Measurements from ENCODE around the gene KCNK10.

The KCNK10 gene, protein sequence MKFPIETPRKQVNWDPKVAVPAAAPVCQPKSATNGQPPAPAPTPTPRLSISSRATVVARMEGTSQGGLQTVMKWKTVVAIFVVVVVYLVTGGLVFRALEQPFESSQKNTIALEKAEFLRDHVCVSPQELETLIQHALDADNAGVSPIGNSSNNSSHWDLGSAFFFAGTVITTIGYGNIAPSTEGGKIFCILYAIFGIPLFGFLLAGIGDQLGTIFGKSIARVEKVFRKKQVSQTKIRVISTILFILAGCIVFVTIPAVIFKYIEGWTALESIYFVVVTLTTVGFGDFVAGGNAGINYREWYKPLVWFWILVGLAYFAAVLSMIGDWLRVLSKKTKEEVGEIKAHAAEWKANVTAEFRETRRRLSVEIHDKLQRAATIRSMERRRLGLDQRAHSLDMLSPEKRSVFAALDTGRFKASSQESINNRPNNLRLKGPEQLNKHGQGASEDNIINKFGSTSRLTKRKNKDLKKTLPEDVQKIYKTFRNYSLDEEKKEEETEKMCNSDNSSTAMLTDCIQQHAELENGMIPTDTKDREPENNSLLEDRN

DNA sequence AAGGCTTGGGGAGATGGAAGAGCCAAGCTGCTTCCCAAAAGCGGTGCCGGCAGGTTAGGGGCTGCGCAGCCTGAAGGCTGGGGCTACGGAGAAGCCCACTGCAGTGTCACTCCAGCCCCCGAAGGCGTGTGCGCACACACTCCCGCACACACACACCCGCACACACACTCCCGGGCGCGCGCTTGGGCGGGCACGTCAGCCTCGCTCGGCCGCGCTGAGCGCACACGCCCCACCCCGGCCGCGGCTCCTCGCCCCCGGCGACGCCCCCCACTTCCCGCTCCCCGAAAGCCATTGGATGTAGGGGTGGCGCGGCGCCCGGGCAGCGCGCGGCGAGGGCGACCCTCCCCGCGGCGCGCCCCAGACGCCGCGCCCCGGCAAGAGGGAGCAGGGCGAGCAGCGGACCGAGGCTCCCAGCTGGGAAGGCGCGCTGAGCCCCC, at the start of gene KCNK10:
Gene KCNK10, minus strand, starts transcription at position 184 of the 437 bp plus-strand sequence. CDS start 471 bp downstream, outside the sequence.
- peak; percentile 46 for DNase-seq

DNA sequence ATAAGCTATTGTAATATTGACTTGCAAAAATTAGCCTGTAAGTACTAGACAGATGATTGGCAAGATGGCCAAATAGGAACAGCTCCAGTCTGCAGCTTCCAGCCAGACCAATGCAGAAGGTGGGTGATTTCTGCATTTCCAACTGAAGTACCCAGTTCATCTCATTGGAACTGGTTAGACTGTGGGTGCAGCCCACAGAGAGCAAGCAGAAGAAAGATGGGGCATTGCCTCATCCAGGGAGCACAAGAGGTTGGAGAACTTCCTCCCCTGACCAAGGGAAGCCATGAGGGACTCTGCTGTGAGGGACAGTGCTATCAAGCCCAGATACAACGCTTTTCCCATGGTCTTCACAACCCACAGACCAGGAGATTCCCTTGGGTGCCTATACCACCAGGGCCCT, 46.4 kb upstream of the KCNK10 start:
- DNase-seq: no peak

DNA sequence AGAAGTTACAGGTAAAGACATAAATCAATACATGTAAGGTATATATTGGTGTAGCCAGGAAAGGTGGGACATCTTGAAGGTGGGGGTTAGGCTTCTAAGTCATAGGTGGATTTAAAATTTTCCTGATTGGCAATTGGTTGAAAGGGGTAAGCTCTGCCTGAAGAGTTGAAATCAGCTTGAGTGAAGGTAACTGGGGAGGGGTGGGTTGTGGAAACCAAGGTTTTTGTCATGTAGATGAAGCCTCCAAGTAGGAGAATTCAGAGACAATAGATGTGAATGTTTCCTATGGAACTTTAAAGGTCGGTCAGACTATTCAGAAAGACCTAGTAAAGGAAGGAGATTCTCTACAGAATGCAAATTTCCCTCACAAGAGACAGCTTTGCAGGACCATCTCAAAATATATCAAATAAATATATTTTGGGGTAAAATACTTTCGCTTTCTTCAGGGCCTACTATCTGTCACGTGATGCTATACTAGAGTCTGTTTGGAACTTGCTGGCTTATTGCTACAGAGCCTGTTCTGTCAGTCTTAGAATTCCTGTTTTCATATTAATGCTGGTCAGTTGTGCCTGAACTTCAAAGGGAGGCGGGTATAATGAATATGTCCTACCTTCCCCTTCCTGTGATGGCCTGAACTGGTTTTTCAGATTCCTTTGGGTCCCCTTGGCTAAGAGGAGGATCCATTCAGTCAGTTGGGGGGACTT, 41.8 kb upstream of the KCNK10 start:
- DNase-seq: no peak

DNA sequence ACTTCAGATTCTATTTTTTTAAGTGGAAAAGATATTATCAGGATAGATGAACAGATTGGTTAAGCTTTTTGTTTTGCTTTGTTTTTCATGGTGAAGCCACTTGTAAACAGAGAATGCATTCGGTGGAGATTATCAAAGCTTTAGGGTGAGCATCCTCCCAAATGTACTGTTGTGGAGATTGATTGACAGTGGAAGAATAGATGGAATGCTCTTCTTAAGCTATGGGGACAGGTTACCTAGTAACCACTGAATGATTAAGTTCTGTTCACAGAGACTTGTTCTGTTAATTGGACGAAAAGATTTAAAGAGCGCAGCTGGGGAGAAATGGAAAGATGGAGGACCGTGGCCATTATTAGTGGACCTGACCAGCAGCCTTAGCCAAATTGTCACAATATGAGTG, 40.6 kb upstream of the KCNK10 start:
- DNase-seq: no peak

DNA sequence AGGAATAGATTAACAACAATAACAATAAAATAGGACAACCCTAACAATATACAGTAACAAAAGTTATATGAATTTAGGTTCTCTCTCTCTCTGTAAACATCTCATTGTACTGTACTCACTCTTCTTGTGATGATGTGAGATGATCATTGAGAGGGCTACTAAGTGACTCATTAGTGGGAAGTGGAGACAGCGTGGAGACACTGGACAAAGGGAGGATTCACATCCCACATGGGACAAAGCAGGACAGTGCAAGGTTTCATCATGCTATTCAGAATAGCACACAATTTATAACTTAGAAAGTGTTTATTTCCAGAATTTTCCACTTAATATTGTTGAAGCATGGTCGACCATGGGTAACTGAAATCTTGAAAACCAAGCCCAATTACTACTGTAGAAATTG, 36.4 kb upstream of the KCNK10 start:
- peak; percentile 23 for DNase-seq

DNA sequence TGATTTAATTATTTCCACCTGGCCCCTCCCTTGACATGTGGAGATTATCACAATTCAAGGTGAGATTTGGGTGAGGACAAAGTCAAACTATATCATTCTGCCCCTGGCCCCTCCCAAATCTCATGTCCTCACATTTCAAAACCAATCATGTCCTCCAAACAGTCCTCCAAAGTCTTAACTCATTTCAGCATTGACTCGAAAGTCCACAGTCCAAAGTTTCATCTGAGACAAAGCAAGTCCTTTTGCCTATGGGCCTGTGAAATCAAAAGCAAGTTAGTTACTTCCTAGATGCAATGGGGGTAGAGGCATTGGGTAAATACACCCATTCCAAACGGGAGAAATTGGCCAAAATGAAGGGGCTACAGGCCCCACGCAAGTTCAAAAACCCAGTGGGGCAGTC, 31.3 kb upstream of the KCNK10 start:
- no peak for DNase-seq

DNA sequence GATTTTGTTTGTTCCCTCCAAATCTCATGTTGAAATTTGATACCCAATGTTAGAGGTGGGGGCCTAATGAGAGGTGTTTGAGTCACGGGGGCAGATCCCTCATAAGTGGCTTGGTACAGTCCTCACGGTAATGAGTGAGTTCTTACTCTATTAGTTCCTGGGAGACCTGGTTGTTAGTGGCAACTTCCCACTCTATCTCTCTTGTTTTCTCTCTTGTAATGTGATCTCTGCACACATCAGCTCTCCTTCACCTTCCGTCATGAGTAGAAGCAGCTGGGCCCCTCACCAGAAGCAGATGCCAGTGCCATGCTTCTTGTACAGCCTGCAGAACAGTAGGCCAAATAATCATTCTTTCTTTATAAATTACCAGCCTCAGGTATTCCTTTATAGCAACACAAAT, 29.6 kb upstream of the KCNK10 start:
- DNase-seq: peak; percentile 96

DNA sequence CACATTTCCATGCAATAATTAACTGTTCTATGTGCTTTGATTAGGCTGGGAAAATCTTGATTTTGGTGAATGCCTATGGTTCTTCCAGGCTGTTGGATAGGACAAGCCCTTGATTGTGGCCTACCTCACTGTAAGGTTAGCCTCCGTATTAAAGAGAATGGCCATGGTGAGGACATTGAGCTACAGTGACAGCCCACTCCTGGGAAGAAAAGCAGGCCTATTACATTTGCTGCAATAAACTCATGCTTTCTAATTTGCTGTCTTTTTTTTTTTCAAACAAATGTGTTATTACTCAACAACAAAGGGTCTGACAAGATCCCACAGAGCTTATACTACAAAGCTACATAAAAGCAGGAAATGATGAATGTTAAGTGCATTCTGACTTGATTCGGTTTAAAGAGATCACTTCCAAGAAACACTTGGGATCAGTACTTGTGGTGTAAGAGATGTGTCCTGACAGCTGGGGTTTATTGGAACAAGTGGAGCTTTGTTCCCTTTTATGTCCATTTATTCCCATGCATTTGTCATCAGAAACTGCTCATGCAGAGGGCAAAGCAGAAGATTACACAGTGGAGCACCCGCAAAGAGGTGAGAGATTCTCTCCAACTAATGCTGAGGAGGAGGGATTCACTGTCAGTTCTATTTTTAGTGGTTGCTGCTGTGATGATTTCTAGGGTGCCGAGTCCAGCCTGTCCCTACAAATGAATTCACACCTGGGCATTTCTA, 29.1 kb upstream of the KCNK10 start:
- peak; percentile 90 for DNase-seq

DNA sequence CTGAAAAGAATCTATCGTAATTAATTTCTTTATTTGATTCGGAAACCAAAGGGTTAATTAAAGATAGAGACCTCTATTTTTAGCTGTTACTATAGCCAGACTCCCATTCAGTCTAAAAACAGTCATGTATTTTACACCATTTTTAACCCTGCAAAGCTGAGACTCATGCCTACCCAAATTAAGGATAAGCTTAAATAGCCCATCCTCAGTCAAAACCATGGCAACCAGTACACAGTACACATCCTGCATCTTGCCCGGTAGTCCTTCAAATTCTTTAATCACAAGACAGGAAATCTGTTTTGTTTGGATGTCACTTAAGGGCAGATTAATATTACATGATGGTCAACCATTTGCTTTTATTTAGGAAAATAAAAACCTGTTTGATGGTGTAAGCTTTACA, 25.5 kb upstream of the KCNK10 start:
- peak; percentile 57 for DNase-seq

DNA sequence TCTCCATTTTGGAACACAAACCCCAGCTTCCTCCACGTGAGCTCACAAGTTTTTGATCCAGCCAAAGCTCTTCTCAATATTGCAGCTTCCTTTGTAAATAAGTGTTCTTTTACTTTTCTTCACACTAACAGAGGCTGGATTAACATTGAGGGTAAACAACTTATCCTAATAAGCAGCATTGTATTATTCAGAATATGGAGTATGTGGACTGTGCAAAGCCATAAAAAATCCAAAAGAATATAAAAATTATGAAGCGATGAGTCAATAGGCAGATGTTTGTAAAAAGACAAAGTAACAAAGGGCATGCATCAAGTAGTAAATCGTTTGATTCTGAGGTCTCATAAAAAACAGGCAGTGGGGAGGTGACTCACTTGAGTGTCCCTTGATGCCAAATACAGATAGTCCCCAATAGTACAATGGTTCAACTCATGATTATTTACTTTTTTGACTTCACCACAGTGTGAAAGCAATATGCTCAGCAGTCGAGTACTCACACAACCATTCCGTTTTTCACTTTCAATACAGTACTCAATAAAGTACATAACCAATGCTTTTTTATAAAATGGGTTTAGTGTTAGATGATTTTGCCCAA, 23.1 kb upstream of the KCNK10 start:
- DNase-seq: peak; percentile 72

DNA sequence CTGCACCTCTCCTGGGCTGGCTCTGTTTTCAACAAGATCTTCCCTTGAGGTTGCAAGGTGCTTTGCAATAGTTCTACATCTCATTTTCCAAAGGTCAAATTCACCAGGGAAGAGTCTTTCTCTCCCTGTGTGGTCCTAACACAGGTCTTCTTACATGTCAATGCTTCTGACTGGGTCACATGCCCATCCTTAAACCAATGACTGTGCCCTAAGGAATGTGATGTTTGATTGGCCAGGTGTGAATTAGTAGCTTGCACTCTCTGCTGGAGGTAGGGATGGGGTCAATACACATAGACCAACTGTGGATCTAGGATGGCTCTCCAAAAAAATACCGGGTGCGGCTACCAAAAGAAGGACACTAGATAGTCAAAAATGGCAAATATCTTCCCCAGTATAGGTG, 19.9 kb upstream of the KCNK10 start:
- DNase-seq: no peak

DNA sequence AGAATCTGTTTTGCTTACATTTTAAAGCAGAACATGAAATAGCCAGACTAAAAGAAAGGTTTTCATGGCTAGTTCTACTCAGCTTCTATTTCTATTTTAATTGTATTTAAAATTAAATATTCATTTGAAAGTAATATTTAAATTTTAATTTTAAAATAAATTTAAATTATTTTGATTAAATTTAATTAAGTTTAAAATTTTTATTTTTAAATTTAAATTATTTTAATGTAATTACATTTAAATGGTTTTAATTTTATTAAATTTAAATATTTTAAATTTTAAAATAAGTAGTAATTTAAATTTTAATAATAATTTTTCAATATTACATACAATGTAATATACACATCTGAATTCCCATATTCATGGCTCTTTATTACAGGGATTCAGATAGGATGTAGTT, 17.3 kb upstream of the KCNK10 start:
- DNase-seq: no peak

DNA sequence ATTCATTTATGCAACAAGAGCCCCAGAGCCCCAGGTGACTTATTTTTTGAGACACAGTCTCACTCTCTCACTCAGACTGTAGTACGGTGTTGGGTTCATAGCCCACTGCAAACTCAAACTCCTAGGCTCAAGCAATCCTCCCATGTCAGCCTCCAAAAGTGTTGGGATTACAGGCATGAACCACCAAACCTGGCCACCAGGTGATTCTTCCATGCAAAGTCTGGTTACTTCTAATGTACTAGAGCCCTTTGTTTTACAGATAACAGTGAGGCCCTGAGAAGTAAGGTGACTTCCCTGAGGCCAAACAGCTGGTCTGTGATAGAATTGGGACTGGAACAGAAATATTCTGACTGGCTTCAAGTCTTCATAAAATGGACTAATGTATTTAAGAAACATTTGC, 10.0 kb upstream of the KCNK10 start:
- DNase-seq: peak; percentile 4

DNA sequence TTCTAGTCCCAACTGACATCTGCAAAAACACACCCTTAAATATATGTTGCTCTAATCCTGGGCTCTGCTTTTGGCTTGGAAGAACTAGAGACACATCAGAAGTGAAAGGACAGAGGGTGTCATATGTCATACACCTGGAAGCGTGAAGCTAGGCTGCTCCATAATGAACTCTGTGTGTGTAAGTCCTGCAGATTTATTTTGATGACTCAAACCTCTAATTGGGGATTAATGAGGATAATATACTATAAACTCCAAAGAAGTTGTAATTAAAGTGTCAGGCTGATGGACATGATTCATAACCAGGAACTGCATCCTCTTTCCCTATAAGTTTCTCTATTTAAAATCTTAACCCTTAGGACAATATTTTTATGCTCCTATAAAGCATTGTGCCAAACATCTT, 4.4 kb upstream of the KCNK10 start:
- DNase-seq: peak; percentile 14

DNA sequence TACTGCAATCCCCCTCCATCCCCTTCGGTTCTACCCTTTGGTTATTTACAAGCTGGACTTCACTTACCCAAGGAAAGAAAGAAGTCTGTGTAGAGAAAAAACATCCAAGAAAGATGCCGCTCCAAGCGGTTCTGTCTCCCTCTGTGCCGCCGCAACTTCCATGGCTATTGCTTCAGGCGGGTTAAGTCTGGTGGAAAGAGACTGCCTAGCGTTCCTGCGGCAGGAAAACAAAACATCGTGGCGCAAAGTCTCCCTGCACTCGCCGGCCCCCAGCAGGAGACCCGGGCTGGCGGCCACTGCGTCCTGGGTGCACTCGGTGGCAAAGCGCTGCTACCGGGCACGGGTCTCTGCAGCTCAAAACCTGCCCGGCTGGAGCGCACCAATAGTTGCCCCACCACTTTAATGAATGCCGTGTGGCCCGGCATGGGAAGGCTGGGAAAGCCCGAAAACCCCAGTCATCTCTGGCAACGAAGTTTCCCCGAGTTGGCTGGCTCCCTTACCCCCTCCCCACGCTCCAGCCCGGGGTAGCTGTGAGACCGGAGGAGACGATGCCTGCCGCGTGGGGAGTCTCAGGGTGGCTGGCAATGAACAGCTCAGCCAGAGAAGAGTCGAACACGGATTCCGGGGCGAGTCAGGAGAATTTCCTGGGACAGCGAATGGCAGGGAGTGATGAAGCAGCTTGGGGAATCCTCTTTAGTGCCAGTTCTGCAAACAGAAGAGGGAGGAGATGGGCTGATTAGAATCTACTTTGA, 3.5 kb upstream of the KCNK10 start:
- DNase-seq: peak; percentile 38

DNA sequence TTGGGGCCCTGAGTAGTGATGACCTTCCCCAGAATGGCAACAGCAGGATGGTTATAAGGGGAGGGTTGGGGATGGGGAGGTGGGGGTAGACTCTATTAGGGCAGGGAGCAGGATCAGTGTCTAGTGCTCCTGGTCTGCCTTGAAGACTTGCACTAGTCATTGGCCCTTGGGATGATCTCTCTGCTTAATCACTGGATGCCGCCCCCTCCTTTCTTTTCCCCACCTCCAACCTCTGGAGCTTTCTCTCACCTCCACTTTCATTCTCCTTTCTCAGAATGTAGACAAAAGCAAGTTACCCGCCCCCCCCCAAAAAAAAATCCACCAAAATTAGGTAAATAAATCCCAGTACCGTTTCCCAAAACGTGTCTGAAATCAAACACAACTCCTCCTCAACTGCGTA, 2.8 kb upstream of the KCNK10 start:
- DNase-seq: no peak

DNA sequence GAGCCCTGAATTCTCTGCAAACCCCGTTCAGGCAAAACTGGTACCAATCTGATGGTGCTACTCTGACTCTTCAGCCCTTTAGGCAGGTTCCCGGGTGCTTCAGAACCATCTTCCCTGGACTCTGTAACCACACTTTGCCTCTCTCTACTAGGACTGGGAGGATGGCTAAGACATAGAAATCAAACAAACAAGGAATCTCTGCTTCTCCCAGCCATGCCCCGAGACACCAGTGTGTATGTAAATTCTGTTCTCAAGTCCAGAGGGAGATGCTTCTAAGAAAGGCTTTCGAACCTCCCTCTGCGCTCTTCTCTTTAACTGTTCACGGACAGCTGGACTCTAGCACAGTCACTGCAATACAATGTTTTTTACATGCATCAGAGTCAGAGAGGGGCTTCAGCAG, 1.9 kb upstream of the KCNK10 start:
- no peak for DNase-seq

DNA sequence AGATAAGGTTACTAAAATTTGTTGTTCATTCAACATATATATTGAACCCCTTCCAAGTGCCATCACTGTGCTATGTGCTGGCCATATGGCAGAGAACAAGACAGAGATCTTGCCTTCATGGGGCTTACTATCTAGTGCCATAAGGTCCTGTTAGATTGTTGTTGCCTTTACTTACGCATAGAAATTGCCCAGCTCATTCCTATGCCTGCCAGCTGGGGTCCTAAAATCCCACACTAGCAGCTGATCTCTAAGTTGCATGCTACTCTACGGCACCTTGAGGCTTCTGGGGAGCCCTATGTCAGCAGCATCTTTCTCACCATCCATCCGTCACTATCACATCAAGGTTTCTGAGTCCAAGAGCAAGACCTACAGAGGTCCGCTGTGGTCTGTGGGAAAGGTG, 1.4 kb upstream of the KCNK10 start:
- DNase-seq: peak; percentile 6

DNA sequence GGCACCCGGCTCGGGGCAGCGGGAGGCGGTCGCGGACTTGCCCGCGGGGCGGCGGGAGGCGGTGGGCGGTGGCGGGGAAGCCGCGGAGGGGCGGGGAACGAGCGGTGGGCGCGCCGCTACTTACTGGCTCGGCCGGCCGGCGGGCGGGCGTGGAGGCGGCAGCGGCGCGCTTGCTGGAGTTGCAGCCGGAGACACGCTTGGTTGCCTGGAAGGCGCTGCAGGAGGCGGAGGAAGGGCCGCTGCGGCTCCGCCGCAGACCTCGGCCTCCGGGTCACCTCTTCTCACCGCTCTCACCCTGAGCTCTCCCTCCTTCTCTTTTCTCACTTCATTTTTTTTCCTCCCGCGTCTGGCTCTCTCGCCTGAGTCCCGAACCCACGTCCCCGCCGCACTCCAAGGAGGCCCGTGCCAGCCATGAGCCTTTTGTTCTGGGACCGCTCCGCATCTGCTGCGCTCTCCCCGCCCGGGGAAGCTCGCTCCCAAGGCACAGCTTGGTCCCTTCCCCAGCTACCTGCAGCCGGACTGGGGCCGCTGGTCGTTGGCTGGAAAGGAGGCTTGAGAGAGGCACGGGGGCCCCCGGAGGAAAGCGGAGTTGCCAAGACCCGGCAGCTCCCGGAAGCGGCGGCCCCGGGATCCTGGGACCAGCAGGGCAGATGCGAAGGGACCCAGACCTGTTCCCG, 592 bp upstream of the KCNK10 start:
- DNase-seq: peak; percentile 64

DNA sequence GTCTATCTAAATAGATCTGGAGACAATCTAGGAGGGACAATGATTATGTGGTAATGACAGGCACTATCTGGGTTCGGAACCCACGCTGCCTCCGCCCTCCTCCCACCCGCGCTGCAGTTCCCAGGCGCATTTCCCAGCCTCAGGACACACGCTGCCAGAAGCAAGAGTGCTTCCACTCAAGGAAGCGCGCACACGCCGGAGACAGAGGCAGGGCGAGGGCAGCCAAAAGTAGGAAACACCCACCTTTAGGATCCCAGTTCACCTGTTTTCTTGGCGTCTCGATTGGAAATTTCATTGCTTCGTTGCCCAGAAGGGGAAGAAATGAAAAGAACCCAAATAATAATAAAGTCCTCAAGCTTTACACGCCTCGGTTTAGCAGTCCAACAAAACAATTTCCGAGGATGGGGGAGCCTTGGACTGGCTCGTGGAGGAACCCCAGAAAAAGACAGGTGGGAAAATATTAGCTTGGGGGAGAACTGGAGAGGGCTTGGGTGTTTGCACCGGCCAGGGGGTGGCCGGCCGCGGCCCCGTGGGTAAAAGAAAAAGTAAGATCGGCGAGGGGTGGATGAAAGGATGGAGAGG, 474 bp downstream of the KCNK10 start:
- DNase-seq: peak; percentile 51

Measured in DMS53 (cell line).